HCT116 (cell line): ENCODE results near the gene PPP1R16B. TPM values are rescaled to one million over a fixed set of nuclear protein-coding genes. Genes with fewer than 3 reads are reported as not detected.

Source experiments
- ATAC-seq: fragments of 200-7000 bp; cut with Tn5 transposase; 2 replicates; pipeline ENCODE4 v1.9.1; 2020; ENCODE audit warnings: mild to moderate bottlenecking, moderate library complexity
- BruUV-seq: library from RNA; stranded (reverse); fragments of 400-500 nt; replicated peaks from 2 replicates; lab custom pipeline; 2021; lab: Mats Ljungman, UMichigan
- CTCF ChIA-PET: fragments of 300-600 bp; sonication (Branson Sonifier 250); formaldehyde crosslinking; loops from one replicate; lab custom pipeline; 2021; ENCODE audit warnings: antibody characterized with exemption; lab: Charles Lee
- POLR2A ChIA-PET: fragments of 300-600, 350-600 bp; sonication (Branson Sonifier 250); formaldehyde crosslinking; loops from one replicate; lab custom pipeline; 2021; ENCODE audit warnings: antibody characterized with exemption; lab: Charles Lee
- RAD21 ChIA-PET, 2 experiments: fragments of 300-600 bp; sonication (Branson Sonifier 250); formaldehyde crosslinking; loops; one replicate each; lab custom pipeline; 2023; ENCODE audit warnings: low total read pairs in 2 of 2; ENCODE audit not compliant: uncharacterized antibody in 2 of 2, unreplicated experiment in 2 of 2, low non-redundant PET in 1 of 2; lab: Charles Lee
- DNase-seq: peaks from one replicate; pipeline ENCODE4 v3.0.0-alpha.2; 2010; ENCODE audit warnings: low read depth, low spot score
- H2AFZ ChIP-seq: fragments of 200-600 bp; shearing (Covaris generic), sonication (generic); 2 replicates; pipeline ENCODE4 v1.6.1; 2017; ENCODE audit warnings: low read depth, mixed run types, mixed read lengths, antibody characterized with exemption, low read length; ENCODE audit not compliant: poor library complexity, severe bottlenecking
- H3K27ac ChIP-seq: 2 replicates; pipeline ENCODE4 v1.5.1; 2012; ENCODE audit warnings: low read depth, low read length
- H3K27me3 ChIP-seq: fragments of 200-600 bp; sonication (generic); 2 replicates; pipeline ENCODE4 v1.6.1; 2016; ENCODE audit warnings: mixed run types, low read length, mixed read lengths; ENCODE audit not compliant: insufficient read depth
- H3K36me3 ChIP-seq, 2 experiments: fragments of 200-500 bp in 1 of 2; fragments of 200-600 bp in 1 of 2; sonication (Bioruptor generic) in 1 of 2; sonication (generic) in 1 of 2; 2 replicates each; pipeline versions ENCODE4 v1.5.1 to v1.6.1; 2014 to 2016; ENCODE audit warnings: low read length in 2 of 2, inconsistent platforms in 1 of 2, mixed read lengths in 1 of 2, mixed run types in 1 of 2; ENCODE audit not compliant: insufficient read depth in 2 of 2, control insufficient read depth in 1 of 2
- H3K4me1 ChIP-seq, 2 experiments: fragments of 200-600 bp in 1 of 2; sonication (generic) in 1 of 2; 2 replicates each; pipeline versions ENCODE4 v1.5.1 to v1.6.1; 2012 to 2017; ENCODE audit warnings: low read length in 2 of 2, inconsistent platforms in 1 of 2, mild to moderate bottlenecking in 1 of 2, mixed read lengths in 1 of 2, mixed run types in 1 of 2, moderate library complexity in 1 of 2; ENCODE audit not compliant: insufficient read depth in 2 of 2, control insufficient read depth in 1 of 2
- H3K4me2 ChIP-seq: fragments of 200-600 bp; sonication (generic); 2 replicates; pipeline ENCODE4 v1.6.1; 2017; ENCODE audit warnings: mixed run types, low read length, mixed read lengths
- H3K4me3 ChIP-seq, 2 experiments: fragments of 200-600 bp in 1 of 2; sonication (generic) in 1 of 2; replicated peaks in 1 of 2; 2 replicates each; pipeline ENCODE4 v1.5.1; 2011 to 2016; ENCODE audit warnings: low read length in 2 of 2, control low read depth in 1 of 2, low read depth in 1 of 2, mild to moderate bottlenecking in 1 of 2, mixed read lengths in 1 of 2, mixed run types in 1 of 2
- H3K79me2 ChIP-seq: fragments of 200-600 bp; sonication (generic); 2 replicates; pipeline ENCODE4 v1.6.1; 2017; ENCODE audit warnings: mild to moderate bottlenecking, mixed run types, low read length, moderate library complexity, mixed read lengths; ENCODE audit not compliant: insufficient read depth
- H3K9ac ChIP-seq: fragments of 200-600 bp; sonication (generic); 2 replicates; pipeline ENCODE4 v1.6.1; 2016; ENCODE audit warnings: low read length, mixed read lengths
- H3K9me2 ChIP-seq: fragments of 200-600 bp; sonication (generic), shearing (Covaris generic); 2 replicates; pipeline ENCODE4 v1.6.1; 2017; ENCODE audit warnings: mixed run types, mild to moderate bottlenecking, moderate library complexity; ENCODE audit not compliant: insufficient read depth
- H3K9me3 ChIP-seq, 2 experiments: fragments of 200-500 bp in 1 of 2; fragments of 200-600 bp in 1 of 2; sonication (Bioruptor generic) in 1 of 2; sonication (generic) in 1 of 2; 2 replicates each; pipeline ENCODE4 v1.6.1; 2014 to 2017; ENCODE audit warnings: low read length in 2 of 2, mixed read lengths in 2 of 2, inconsistent platforms in 1 of 2, low read depth in 1 of 2, mild to moderate bottlenecking in 1 of 2, mixed run types in 1 of 2, moderate library complexity in 1 of 2; ENCODE audit not compliant: control insufficient read depth in 1 of 2, insufficient read depth in 1 of 2
- H4K20me1 ChIP-seq: fragments of 200-600 bp; sonication (generic), shearing (Covaris generic); 2 replicates; pipeline ENCODE4 v1.6.1; 2017; ENCODE audit warnings: mixed run types, mild to moderate bottlenecking, moderate library complexity; ENCODE audit not compliant: insufficient read depth
- CBX3 ChIP-seq: IDR thresholded peaks from 2 replicates; pipeline ENCODE4 v1.6.1; 2012; ENCODE audit warnings: low read depth
- CEBPB ChIP-seq: IDR thresholded peaks from 2 replicates; pipeline ENCODE4 v1.6.1; 2012; ENCODE audit warnings: low read depth
- EGR1 ChIP-seq: IDR thresholded peaks from 2 replicates; pipeline ENCODE4 v1.6.1; 2012; ENCODE audit warnings: low read depth
- EZH2 ChIP-seq: fragments of 200-600 bp; sonication (generic); IDR thresholded peaks from 2 replicates; pipeline ENCODE4 v1.6.1; 2017; ENCODE audit warnings: antibody characterized with exemption, mixed run types
- EZH2phosphoT487 ChIP-seq: fragments of 200-600 bp; IDR thresholded peaks from 2 replicates; pipeline ENCODE4 v1.6.1; 2018; ENCODE audit warnings: antibody characterized with exemption, borderline replicate concordance
- FOSL1 ChIP-seq: IDR thresholded peaks from 2 replicates; pipeline ENCODE4 v1.6.1; 2012; ENCODE audit warnings: low read depth
- JUND ChIP-seq: IDR thresholded peaks from 2 replicates; pipeline ENCODE4 v1.6.1; 2012
- MAX ChIP-seq: IDR thresholded peaks from 2 replicates; pipeline ENCODE4 v1.6.1; 2012
- POLR2A ChIP-seq: IDR thresholded peaks from 2 replicates; pipeline ENCODE4 v1.7.0; 2011; ENCODE audit warnings: borderline replicate concordance; ENCODE audit not compliant: insufficient read depth, insufficient read length; ENCODE audit errors: extremely low read depth
- RAD21 ChIP-seq: IDR thresholded peaks from 2 replicates; pipeline ENCODE4 v1.6.1; 2012; ENCODE audit warnings: low read depth, mild to moderate bottlenecking
- SIN3A ChIP-seq: IDR thresholded peaks from 2 replicates; pipeline ENCODE4 v1.6.1; 2012; ENCODE audit warnings: low read depth
- SRF ChIP-seq: IDR thresholded peaks from 2 replicates; pipeline ENCODE4 v1.6.1; 2012; ENCODE audit warnings: low read depth
- TCF7L2 ChIP-seq: IDR thresholded peaks from 2 replicates; pipeline ENCODE4 v1.7.0; 2011; ENCODE audit warnings: borderline replicate concordance, inconsistent platforms; ENCODE audit not compliant: insufficient read depth, insufficient read length; ENCODE audit errors: extremely low read depth
- YY1 ChIP-seq: IDR thresholded peaks from 2 replicates; pipeline ENCODE4 v1.6.1; 2011; ENCODE audit warnings: low read length, low read depth, moderate library complexity, mild to moderate bottlenecking; ENCODE audit not compliant: insufficient replicate concordance; ENCODE audit errors: extremely low read depth
- ZBTB33 ChIP-seq: IDR thresholded peaks from 2 replicates; pipeline ENCODE4 v1.6.1; 2011; ENCODE audit warnings: mild to moderate bottlenecking, low read length, moderate library complexity; ENCODE audit not compliant: insufficient replicate concordance; ENCODE audit errors: extremely low read depth
- ZFX ChIP-seq: fragments of 450-650 bp; IDR thresholded peaks from 2 replicates; pipeline ENCODE4 v1.6.1; 2017
- ZNF274 ChIP-seq: fragments of 200-500 bp; sonication (Bioruptor generic); IDR thresholded peaks from 2 replicates; pipeline ENCODE4 v1.6.1; 2014; ENCODE audit warnings: mild to moderate bottlenecking, low read depth, low read length, inconsistent platforms
- intact Hi-C: fragments of 100-400 bp; cut with micrococcal nuclease; formaldehyde crosslinking; loops from 2 replicates; pipeline ENCODE4 v1.10.0; 2022
- total RNA-seq: library from RNA; stranded (reverse); gene quantifications from one replicate; pipeline ENCODE4 v1.2.1, GENCODE V29; 2021; ENCODE audit not compliant: unreplicated experiment
- TF ChIP-seq, protein P1 (sequence below), 3 experiments: fragments of 200-600 bp in 1 of 3; sonication (generic) in 1 of 3; IDR thresholded peaks in 2 of 3; conservative IDR thresholded peaks in 1 of 3; 2 replicates each; pipeline ENCODE4 v1.5.1; 2012 to 2017; ENCODE audit warnings: low read depth in 2 of 3, low read length in 2 of 3, antibody characterized with exemption in 1 of 3, borderline replicate concordance in 1 of 3, control low read depth in 1 of 3, mild to moderate bottlenecking in 1 of 3, mixed read lengths in 1 of 3, mixed run types in 1 of 3, moderate library complexity in 1 of 3; ENCODE audit not compliant: insufficient read depth in 1 of 3

PPP1R16B gene
- total RNA-seq, 1 experiment from 2014 or later = 0.52 TPM

DNA sequence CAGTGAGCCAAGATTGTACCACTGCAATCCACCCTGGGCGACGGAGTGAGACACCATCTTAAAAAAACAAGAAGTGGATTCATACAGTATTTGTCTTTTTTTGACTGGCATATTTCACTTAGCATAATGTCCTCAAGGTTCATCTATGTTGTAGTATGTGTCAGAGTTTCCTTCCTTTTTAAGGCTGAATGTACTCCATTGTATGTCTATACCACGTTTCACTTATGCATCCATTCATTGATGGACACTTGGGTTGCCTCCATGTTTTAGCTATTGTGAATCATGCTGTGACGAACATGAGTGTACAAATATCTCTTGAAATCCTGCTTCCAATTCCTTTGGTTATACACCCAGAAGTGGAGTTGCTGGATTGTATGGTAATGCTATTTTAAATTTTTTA is 91.8 kb downstream of the PPP1R16B start:
- H3K27me3 ChIP-seq = peaks cover 10% of the 10 kb centered on the region; the same call in 1 of the 2 replicates
- TF ChIP-seq MAX (no peak), POLR2A (no peak), CBX3 (no peak), YY1 (no peak), EZH2 (no peak), EZH2phosphoT487 (no peak), SIN3A (no peak), SRF (no peak)
- TF ChIP-seq, all 23 proteins: peak for 0
- H3K27ac ChIP-seq = no peak overlapping the region
- H3K36me3 ChIP-seq = no peaks in the 10 kb centered on the region
- H3K79me2 ChIP-seq = no peaks in the 10 kb centered on the region
- POLR2A ChIA-PET = no interaction called here
- CTCF ChIA-PET = no interaction called here
- RAD21 ChIA-PET = no interaction called here
- no peaks in the 10 kb centered on the region for H3K9me2 ChIP-seq
- H3K4me1 ChIP-seq = peaks cover 5 to 10% of the 10 kb centered on the region in 2 experiments; a peak in 3 of 4 replicates
- no peak overlapping the region for H2AFZ ChIP-seq
- H3K4me3 ChIP-seq = no peak overlapping the region
- DNase-seq (no peak), ATAC-seq (no peak)
- no peaks in the 10 kb centered on the region for H4K20me1 ChIP-seq
- intact Hi-C loops = no loop called here
- no TSS peak for BruUV-seq
- H3K9me3 ChIP-seq = no peaks in the 10 kb centered on the region
- H3K9ac ChIP-seq = no peak overlapping the region
- no peak overlapping the region for H3K4me2 ChIP-seq

DNA sequence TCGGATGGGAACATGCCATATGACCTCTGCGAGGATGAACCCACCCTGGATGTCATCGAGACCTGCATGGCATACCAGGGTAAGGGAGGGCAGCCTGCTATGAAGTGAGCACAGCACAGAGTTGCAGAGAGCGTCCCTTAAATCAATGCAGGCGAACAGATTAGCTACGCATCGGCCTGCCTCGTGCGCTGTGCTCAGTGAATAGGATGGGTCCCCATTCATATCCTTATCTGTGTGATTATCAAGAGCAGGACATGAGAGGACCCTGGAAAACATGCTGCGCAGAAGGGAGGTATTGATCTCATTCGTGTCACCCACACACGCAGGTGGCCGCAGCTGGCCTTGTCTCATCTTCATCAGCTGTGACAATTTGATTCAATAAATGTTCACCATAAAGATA is 95.1 kb downstream of the PPP1R16B start:
- Histone ChIP-seq H4K20me1 (no peaks in the 10 kb centered on the region), H3K27me3 (peaks cover 10% of the 10 kb centered on the region; the same call in 1 of the 2 replicates), H3K36me3 (no peaks in the 10 kb centered on the region), H3K27ac (no peak overlapping the region), H3K9ac (no peak overlapping the region), H3K79me2 (no peaks in the 10 kb centered on the region), H3K4me3 (no peak overlapping the region), H2AFZ (no peak overlapping the region), H3K9me2 (no peaks in the 10 kb centered on the region), H3K9me3 (peaks cover 0 to 3% of the 10 kb centered on the region in 2 experiments; a peak in 1 of 4 replicates), H3K4me1 (no peaks in the 10 kb centered on the region), H3K4me2 (no peak overlapping the region)
- ATAC-seq = no peak
- BruUV-seq = no TSS peak
- ChIA-PET RAD21 (no interaction called here), CTCF (no interaction called here), POLR2A (no interaction called here)
- intact Hi-C loops = no loop called here
- no peak for DNase-seq
- TF ChIP-seq MAX = no peak
- no peak for TF ChIP-seq EGR1
- TF ChIP-seq JUND = no peak
- no peak for TF ChIP-seq EZH2phosphoT487
- TF ChIP-seq POLR2A = no peak
- TF ChIP-seq, protein P1, sequence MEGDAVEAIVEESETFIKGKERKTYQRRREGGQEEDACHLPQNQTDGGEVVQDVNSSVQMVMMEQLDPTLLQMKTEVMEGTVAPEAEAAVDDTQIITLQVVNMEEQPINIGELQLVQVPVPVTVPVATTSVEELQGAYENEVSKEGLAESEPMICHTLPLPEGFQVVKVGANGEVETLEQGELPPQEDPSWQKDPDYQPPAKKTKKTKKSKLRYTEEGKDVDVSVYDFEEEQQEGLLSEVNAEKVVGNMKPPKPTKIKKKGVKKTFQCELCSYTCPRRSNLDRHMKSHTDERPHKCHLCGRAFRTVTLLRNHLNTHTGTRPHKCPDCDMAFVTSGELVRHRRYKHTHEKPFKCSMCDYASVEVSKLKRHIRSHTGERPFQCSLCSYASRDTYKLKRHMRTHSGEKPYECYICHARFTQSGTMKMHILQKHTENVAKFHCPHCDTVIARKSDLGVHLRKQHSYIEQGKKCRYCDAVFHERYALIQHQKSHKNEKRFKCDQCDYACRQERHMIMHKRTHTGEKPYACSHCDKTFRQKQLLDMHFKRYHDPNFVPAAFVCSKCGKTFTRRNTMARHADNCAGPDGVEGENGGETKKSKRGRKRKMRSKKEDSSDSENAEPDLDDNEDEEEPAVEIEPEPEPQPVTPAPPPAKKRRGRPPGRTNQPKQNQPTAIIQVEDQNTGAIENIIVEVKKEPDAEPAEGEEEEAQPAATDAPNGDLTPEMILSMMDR (IDR thresholded peaks at IDR 0.05 in 2 of 3, conservative IDR thresholded peaks at IDR 0.05 in 1 of 3; ENCODE audit: borderline replicate concordance in 1 of 3, insufficient read depth in 1 of 3, low read depth in 2 of 3, low read length in 2 of 3) = no peak
- TF ChIP-seq YY1 = no peak
- no peak for TF ChIP-seq SIN3A
- no peak for TF ChIP-seq RAD21
- TF ChIP-seq FOSL1 = no peak
- no peak for TF ChIP-seq ZBTB33
- no peak for TF ChIP-seq ZFX
- TF ChIP-seq CEBPB = no peak
- no peak for TF ChIP-seq ZNF274
- TF ChIP-seq TCF7L2 = no peak
